D341Med (cell line): ENCODE measurements around the gene MASP2.
"Not testable (repeated sequence)": the region's sequence is repeated elsewhere in the genome, so short reads cannot be mapped to it uniquely, and the experiment has no call there.

ENCODE experiments used
- DNase-seq: peaks from one replicate; pipeline ENCODE4 v3.0.0; 2012; ENCODE audit warnings: low spot score

MASP2 gene

GRCh38 chr1:11037740-11038182 lies 9.3 kb downstream of the MASP2 start:
- DNase-seq = peak; percentile 84

GRCh38 chr1:11037019-11037739 lies 9.9 kb downstream of the MASP2 start:
- not testable (repeated sequence) for DNase-seq

- no peak for DNase-seq
Observed at GRCh38 chr1:11031624-11032262, 15.3 kb downstream of the MASP2 start.

- no peak for DNase-seq
Observed at GRCh38 chr1:11030865-11031264, 16.2 kb downstream of the MASP2 start.

GRCh38 chr1:11028018-11028417 lies 19.0 kb downstream of the MASP2 start:
- no peak for DNase-seq

- DNase-seq = no peak
Observed at GRCh38 chr1:11027316-11027715, 19.7 kb downstream of the MASP2 start.

- DNase-seq = no peak
Observed at GRCh38 chr1:11026903-11027302, 20.1 kb downstream of the MASP2 start.

GRCh38 chr1:11026052-11026451 lies 21.0 kb downstream of the MASP2 start:
- no peak for DNase-seq

GRCh38 chr1:11025618-11026017 lies 21.4 kb downstream of the MASP2 start:
- no peak for DNase-seq

GRCh38 chr1:11024874-11025203 lies 22.2 kb downstream of the MASP2 start:
- no peak for DNase-seq

GRCh38 chr1:11024154-11024873 lies 22.7 kb downstream of the MASP2 start:
- DNase-seq = no peak

GRCh38 chr1:11023201-11023600 lies 23.8 kb downstream of the MASP2 start:
- no peak for DNase-seq

GRCh38 chr1:11019971-11020370 lies 27.1 kb downstream of the MASP2 start:
- no peak for DNase-seq

GRCh38 chr1:11019358-11019757 lies 27.7 kb downstream of the MASP2 start:
- not testable (repeated sequence) for DNase-seq

- no peak for DNase-seq
Observed at GRCh38 chr1:11013160-11013531, 33.9 kb downstream of the MASP2 start.

- DNase-seq = peak; percentile 98
Observed at GRCh38 chr1:11012260-11013159, 34.5 kb downstream of the MASP2 start, which contains the start of gene TARDBP. Gene TARDBP (plus strand): TSS chr1:11012654. CDS start chr1:11013728, 1,074 bp downstream.

- no peak for DNase-seq
Observed at GRCh38 chr1:11000526-11000925, 46.5 kb downstream of the MASP2 start.

GRCh38 chr1:10996100-10996499 lies 50.9 kb downstream of the MASP2 start:
- DNase-seq = no peak

GRCh38 chr1:10992864-10993263 lies 54.2 kb downstream of the MASP2 start:
- DNase-seq = no peak

GRCh38 chr1:10992004-10992403 lies 55.0 kb downstream of the MASP2 start:
- DNase-seq = not testable (repeated sequence)

- DNase-seq = no peak
Observed at GRCh38 chr1:10990828-10991227, 56.2 kb downstream of the MASP2 start.

- not testable (repeated sequence) for DNase-seq
Observed at GRCh38 chr1:10989920-10990516, 57.0 kb downstream of the MASP2 start.
